GM12878 (cell line): ENCODE measurements around the gene EPHB2. TPM values are rescaled to one million over a fixed set of nuclear protein-coding genes. Genes with fewer than 3 reads are reported as not detected.

Experiments
- ATAC-seq: fragments of 200-7000 bp; cut with Tn5 transposase; 3 replicates; pipeline ENCODE4 v1.9.1; 2020; ENCODE audit warnings: mild to moderate bottlenecking, moderate library complexity
- BruUV-seq: library from RNA; stranded (reverse); fragments of 400-500 nt; replicated peaks from 2 replicates; lab custom pipeline; 2021; lab: Mats Ljungman, UMichigan
- CTCF ChIA-PET: fragments of 300-600 bp; sonication (Branson Sonifier 250); formaldehyde crosslinking; extraction: SDS; loops from one replicate; lab custom pipeline; 2021; ENCODE audit warnings: inconsistent platforms; lab: Yijun Ruan, JAX
- POLR2A ChIA-PET: fragments of 350-600 bp; formaldehyde crosslinking; extraction: SDS; loops from one replicate; lab custom pipeline; 2021; ENCODE audit warnings: inconsistent platforms; lab: Charles Lee
- RAD21 ChIA-PET: fragments of 300-600 bp; sonication (Branson Sonifier 250); formaldehyde crosslinking; loops from one replicate; lab custom pipeline; 2023; ENCODE audit warnings: antibody characterized with exemption; ENCODE audit not compliant: unreplicated experiment; lab: Charles Lee
- SMC1A ChIA-PET: fragments of 300-600 bp; sonication (Branson Sonifier 250); formaldehyde crosslinking; loops from one replicate; lab custom pipeline; 2023; ENCODE audit not compliant: unreplicated experiment, uncharacterized antibody; lab: Charles Lee
- DNase-seq: peaks from one replicate; pipeline ENCODE4 v3.0.0-alpha.2; 2011; ENCODE audit warnings: low read depth, low spot score
- FAIRE-seq: peaks from 3 replicates; lab custom pipeline; 2011; peaks lifted over from hg19 to GRCh38; lab: Jason Lieb, UNC
- H2AFZ ChIP-seq: 2 replicates; pipeline ENCODE4 v1.6.0; 2011; ENCODE audit warnings: low read depth, low read length, control low read depth; ENCODE audit not compliant: control insufficient read depth
- H3K27ac ChIP-seq: 2 replicates; pipeline ENCODE4 v1.5.1; 2011; ENCODE audit warnings: control low read depth; ENCODE audit not compliant: control insufficient read depth, insufficient read depth
- H3K27me3 ChIP-seq, 2 experiments: replicated peaks in 1 of 2; 2 replicates each; pipeline versions ENCODE4 v1.6.0 to v1.6.1; 2011; ENCODE audit warnings: low read length in 1 of 2; ENCODE audit not compliant: control insufficient read depth in 2 of 2, insufficient read depth in 2 of 2
- H3K36me3 ChIP-seq, 2 experiments: 2 replicates each; pipeline ENCODE4 v1.5.1; 2011; ENCODE audit warnings: low read length in 1 of 2; ENCODE audit not compliant: control insufficient read depth in 2 of 2, insufficient read depth in 2 of 2
- H3K4me1 ChIP-seq: 2 replicates; pipeline ENCODE4 v1.6.1; 2011; ENCODE audit warnings: mild to moderate bottlenecking, low read length, moderate library complexity, mixed read lengths; ENCODE audit not compliant: control insufficient read depth, insufficient read depth
- H3K4me2 ChIP-seq: 2 replicates; pipeline ENCODE4 v1.6.0; 2011; ENCODE audit warnings: control low read depth; ENCODE audit not compliant: control insufficient read depth, insufficient read depth
- H3K4me3 ChIP-seq: fragments of 200-600 bp; sonication (generic); 2 replicates; pipeline ENCODE4 v1.5.1; 2016
- H3K79me2 ChIP-seq: 2 replicates; pipeline ENCODE4 v1.6.0; 2011; ENCODE audit warnings: low read length; ENCODE audit not compliant: control insufficient read depth, insufficient read depth
- H3K9ac ChIP-seq: 2 replicates; pipeline ENCODE4 v1.8.0; 2011; ENCODE audit warnings: low read length, control low read depth, mixed read lengths; ENCODE audit not compliant: control insufficient read depth, insufficient read depth
- H3K9me3 ChIP-seq: replicated peaks from 3 replicates; pipeline ENCODE4 v1.5.1; 2011; ENCODE audit warnings: mild to moderate bottlenecking, low read length; ENCODE audit not compliant: control insufficient read depth, insufficient read depth
- H4K20me1 ChIP-seq: 2 replicates; pipeline ENCODE4 v1.6.0; 2011; ENCODE audit not compliant: control insufficient read depth, insufficient read depth
- ATF3 ChIP-seq: IDR thresholded peaks from 2 replicates; pipeline ENCODE4 v1.6.1; 2011; ENCODE audit warnings: low read depth, mild to moderate bottlenecking, low read length, moderate library complexity, borderline replicate concordance; ENCODE audit errors: extremely low read depth
- IRF3 ChIP-seq: fragments of 450-650 bp; IDR thresholded peaks from 2 replicates; pipeline ENCODE4 v1.6.1; 2014; ENCODE audit warnings: mild to moderate bottlenecking
- MLLT1 ChIP-seq: fragments of 450-650 bp; IDR thresholded peaks from 2 replicates; pipeline ENCODE4 v1.6.1; 2016; ENCODE audit warnings: mild to moderate bottlenecking
- NBN ChIP-seq: fragments of 450-650 bp; IDR thresholded peaks from 2 replicates; pipeline ENCODE4 v1.6.1; 2016
- NFYA ChIP-seq: IDR thresholded peaks from 2 replicates; pipeline ENCODE4 v1.6.1; 2011; ENCODE audit warnings: low read depth, mild to moderate bottlenecking, low read length, improper control_type of control experiment, borderline replicate concordance
- POLR2A ChIP-seq: IDR thresholded peaks from 2 replicates; pipeline ENCODE4 v1.6.1; 2011; ENCODE audit warnings: low read depth, mild to moderate bottlenecking, low read length
- REST ChIP-seq: IDR thresholded peaks from 2 replicates; pipeline ENCODE4 v1.6.1; 2012; ENCODE audit warnings: mild to moderate bottlenecking, low read depth, low read length
- SMARCA5 ChIP-seq: fragments of 450-650 bp; IDR thresholded peaks from 2 replicates; pipeline ENCODE4 v1.6.1; 2017; ENCODE audit warnings: mild to moderate bottlenecking
- TBL1XR1 ChIP-seq: IDR thresholded peaks from 2 replicates; pipeline ENCODE4 v1.6.1; 2012; ENCODE audit warnings: low read depth, low read length, improper control_type of control experiment
- ZNF687 ChIP-seq: fragments of 450-650 bp; IDR thresholded peaks from 2 replicates; pipeline ENCODE4 v1.6.1; 2017; ENCODE audit warnings: mild to moderate bottlenecking, moderate library complexity
- ZSCAN29 ChIP-seq: fragments of 450-650 bp; IDR thresholded peaks from 2 replicates; pipeline ENCODE4 v1.6.1; 2017; ENCODE audit warnings: mild to moderate bottlenecking, moderate library complexity
- WGBS: methylation state at CpG from one replicate; pipeline ENCODE4 v1.1.6; 2016; ENCODE audit warnings: low lambda C conversion rate; ENCODE audit not compliant: insufficient replicate concordance, insufficient coverage; ENCODE audit errors: missing lambda C conversion rate; 5-methylcytosine and 5-hydroxymethylcytosine counted together
- in situ Hi-C: fragments of 300-500 bp; cut with MboI; formaldehyde crosslinking; loops from 9 replicates; pipeline ENCODE4 v1.14.3; 2018; ENCODE audit warnings: mixed read lengths
- intact Hi-C: fragments of 100-400 bp; cut with micrococcal nuclease; formaldehyde crosslinking; loops from one replicate; pipeline ENCODE4 v1.14.2; 2022; ENCODE audit not compliant: unreplicated experiment
- polyA plus RNA-seq, 11 experiments: library from polyadenylated mRNA; depleted of rRNA in 4 of 11; unstranded in 6 of 11; stranded (reverse) in 5 of 11; fragments of >200 nt; fragmentation: Nextera tagmentation in 4 of 11; fragmentation: Illumina TruSeq in 1 of 11; extraction: Ambion mirVana in 4 of 11; extraction: Trizol in 1 of 11; gene quantifications; 1 replicate in 1 of 11; 2 replicates in 10 of 11; pipeline versions ENCODE4 v1.2.1 to v1.2.3, GENCODE V29; 2011 to 2016; ENCODE audit warnings: inconsistent platforms in 2 of 11, missing spikeins in 2 of 11, low read depth in 1 of 11
- total RNA-seq, 4 experiments: library from RNA; depleted of rRNA in 3 of 4; stranded (reverse); fragments of >200 nt in 3 of 4; fragmentation: Illumina TruSeq in 1 of 4; extraction: Trizol in 1 of 4; gene quantifications; 2 replicates each; pipeline versions ENCODE4 v1.2.1 to v1.2.3, GENCODE V29; 2013 to 2021

Gene EPHB2
- total and polyA plus RNA-seq, 10 of the 15 experiments (the other 5 are each of a cell fraction or from before 2014, with no cell fraction given): 0.13 to 3.3 (median 0.92) TPM

- TF ChIP-seq ZNF687 (no peak), NBN (no peak)
Measured at GRCh38 chr1:22799971-22800370, 89.3 kb downstream of the EPHB2 start (continued).

- no peak for ATAC-seq
- H3K4me2 ChIP-seq: no peak overlapping the region
- no peaks in the 10 kb centered on the region; a peak in 2 of 4 replicates for H3K27me3 ChIP-seq
- H4K20me1 ChIP-seq: no peaks in the 10 kb centered on the region
- no peaks in the 10 kb centered on the region for H3K36me3 ChIP-seq
- WGBS: 51% methylated on average over 8 of the region's 8 CpGs
- no TSS peak for BruUV-seq
- no peak for FAIRE-seq
- no peak for TF ChIP-seq MLLT1
- TF ChIP-seq POLR2A: no peak
- no peak for TF ChIP-seq NFYA
- TF ChIP-seq ATF3: no peak
- TF ChIP-seq IRF3: no peak
- no peak for TF ChIP-seq TBL1XR1
- no peak for TF ChIP-seq REST
- TF ChIP-seq ZSCAN29: no peak
- no peak for TF ChIP-seq SMARCA5
- TF ChIP-seq, all 136 proteins: peak for 0
- intact Hi-C loops: no loop called here
- ChIA-PET CTCF (no interaction called here), POLR2A (no interaction called here), SMC1A (no interaction called here), RAD21 (no interaction called here)
- no peak overlapping the region for H3K27ac ChIP-seq
- H3K9me3 ChIP-seq: no peaks in the 10 kb centered on the region
- no peak overlapping the region for H3K9ac ChIP-seq
- H2AFZ ChIP-seq: no peak overlapping the region
- in situ Hi-C loops: no loop called here
- no peaks in the 10 kb centered on the region for H3K79me2 ChIP-seq
- no peak for DNase-seq
- H3K4me1 ChIP-seq: no peaks in the 10 kb centered on the region
- no peak overlapping the region for H3K4me3 ChIP-seq
Measured at GRCh38 chr1:22800629-22801028, 90.0 kb downstream of the EPHB2 start.
